Panc1 (cell line): ENCODE measurements around the gene CCDC180.

Experiments used
- CTCF ChIP-seq: fragments of 450-650 bp; IDR thresholded peaks from 2 replicates; pipeline ENCODE4 v1.5.1; 2017; ENCODE audit warnings: mild to moderate bottlenecking
- POLR2AphosphoS5 ChIP-seq: IDR thresholded peaks from 2 replicates; pipeline ENCODE4 v1.6.1; 2012; ENCODE audit warnings: mild to moderate bottlenecking, low read depth, low read length, moderate library complexity
- REST ChIP-seq, 2 experiments: IDR thresholded peaks; 2 replicates each; pipeline ENCODE4 v1.6.1; 2011 to 2012; ENCODE audit warnings: low read depth in 2 of 2, control low read depth in 1 of 2, low read length in 1 of 2, mild to moderate bottlenecking in 1 of 2, moderate library complexity in 1 of 2; ENCODE audit not compliant: insufficient read depth in 1 of 2
- SIN3A ChIP-seq: IDR thresholded peaks from 2 replicates; pipeline ENCODE4 v1.6.1; 2012; ENCODE audit warnings: low read depth, mild to moderate bottlenecking, low read length, moderate library complexity, borderline replicate concordance; ENCODE audit not compliant: insufficient read depth
- TCF7L2 ChIP-seq: IDR thresholded peaks from 2 replicates; pipeline ENCODE4 v1.6.1; 2011; ENCODE audit warnings: mild to moderate bottlenecking, low read depth, low read length, inconsistent platforms

GRCh38 chr9:97313243-97313642 lies 5.8 kb downstream of the CCDC180 start:
- TF ChIP-seq SIN3A (no peak), CTCF (no peak), POLR2AphosphoS5 (no peak), REST (IDR thresholded peaks at IDR 0.05; ENCODE audit: insufficient read depth in 1 of 2, low read depth in 2 of 2, low read length in 1 of 2) (no peak), TCF7L2 (no peak)
